HUES6 (cell line): ENCODE data around the gene METTL4.

Experiments
- H3K27ac ChIP-seq: 2 replicates; pipeline ENCODE4 v1.7.0; 2013; ENCODE audit warnings: low read depth, mild to moderate bottlenecking, low read length, inconsistent platforms
- H3K27me3 ChIP-seq: 2 replicates; pipeline ENCODE4 v1.6.1; 2013; ENCODE audit warnings: low read length; ENCODE audit not compliant: control insufficient read depth, insufficient read depth
- H3K36me3 ChIP-seq: 2 replicates; pipeline ENCODE4 v1.6.1; 2013; ENCODE audit warnings: low read length; ENCODE audit not compliant: control insufficient read depth, insufficient read depth
- H3K4me1 ChIP-seq: 2 replicates; pipeline ENCODE4 v1.6.1; 2013; ENCODE audit warnings: low read length; ENCODE audit not compliant: control insufficient read depth, insufficient read depth
- H3K4me3 ChIP-seq: 2 replicates; pipeline ENCODE4 v1.5.1; 2013; ENCODE audit warnings: low read depth, low read length
- H3K9ac ChIP-seq: one replicate; pipeline ENCODE4 v1.6.1; 2013; ENCODE audit warnings: mild to moderate bottlenecking, low read length
- H3K9me3 ChIP-seq: 2 replicates; pipeline ENCODE4 v1.6.1; 2013; ENCODE audit warnings: low read depth, low read length; ENCODE audit not compliant: control insufficient read depth, insufficient read depth

The METTL4 gene

DNA sequence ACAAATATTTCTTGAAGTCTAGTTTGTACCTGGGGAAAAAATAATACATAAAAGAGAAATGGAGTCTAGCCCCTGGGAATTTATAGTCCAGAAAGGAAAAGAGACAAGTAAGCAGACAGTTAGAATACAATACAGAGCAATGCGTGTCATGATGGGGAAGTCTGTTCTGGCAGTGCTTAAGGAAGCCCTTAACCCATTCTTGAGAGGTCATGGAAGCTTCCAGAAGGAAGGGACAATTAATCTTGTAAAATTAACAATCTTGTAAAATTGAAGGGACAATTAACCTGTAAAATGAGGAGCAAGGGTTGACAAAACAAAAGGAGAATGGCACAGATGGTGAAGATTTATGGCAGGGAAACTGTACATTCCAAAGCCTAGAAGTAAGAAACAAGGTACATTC, 66.7 kb downstream of the METTL4 start:
- no peak overlapping the region for H3K4me3 ChIP-seq
- no peaks in the 10 kb centered on the region for H3K9me3 ChIP-seq
- H3K9ac ChIP-seq, result no peak overlapping the region
- no peaks in the 10 kb centered on the region for H3K4me1 ChIP-seq
- no peaks in the 10 kb centered on the region for H3K27me3 ChIP-seq
- no peak overlapping the region for H3K27ac ChIP-seq
- H3K36me3 ChIP-seq, result no peaks in the 10 kb centered on the region

GRCh38 chr18:2502880-2503279, 68.4 kb downstream of the METTL4 start:
- Histone ChIP-seq H3K9me3 (no peaks in the 10 kb centered on the region), H3K4me1 (no peaks in the 10 kb centered on the region), H3K9ac (no peak overlapping the region), H3K27me3 (no peaks in the 10 kb centered on the region), H3K36me3 (no peaks in the 10 kb centered on the region), H3K4me3 (no peak overlapping the region), H3K27ac (no peak overlapping the region)

- Histone ChIP-seq H3K9ac (no peak overlapping the region), H3K4me3 (no peak overlapping the region), H3K27me3 (no peaks in the 10 kb centered on the region), H3K9me3 (no peaks in the 10 kb centered on the region), H3K27ac (no peak overlapping the region), H3K36me3 (no peaks in the 10 kb centered on the region), H3K4me1 (no peaks in the 10 kb centered on the region)
Observed at GRCh38 chr18:2502394-2502793, 68.9 kb downstream of the METTL4 start.

- no peaks in the 10 kb centered on the region for H3K27me3 ChIP-seq
- H3K9me3 ChIP-seq, result no peaks in the 10 kb centered on the region
- H3K4me1 ChIP-seq, result no peaks in the 10 kb centered on the region
- H3K36me3 ChIP-seq, result no peaks in the 10 kb centered on the region
- no peak overlapping the region for H3K9ac ChIP-seq
- H3K4me3 ChIP-seq, result no peak overlapping the region
- no peak overlapping the region for H3K27ac ChIP-seq
Observed at GRCh38 chr18:2497797-2498196, 73.5 kb downstream of the METTL4 start.

- Histone ChIP-seq H3K4me1 (no peaks in the 10 kb centered on the region), H3K9ac (no peak overlapping the region)
Observed at GRCh38 chr18:2495381-2495780, 75.9 kb downstream of the METTL4 start.

GRCh38 chr18:2494921-2495320, 76.4 kb downstream of the METTL4 start:
- Histone ChIP-seq H3K36me3 (no peaks in the 10 kb centered on the region), H3K27ac (no peak overlapping the region), H3K9ac (no peak overlapping the region), H3K27me3 (no peaks in the 10 kb centered on the region), H3K4me1 (no peaks in the 10 kb centered on the region), H3K9me3 (no peaks in the 10 kb centered on the region), H3K4me3 (no peak overlapping the region)

More at GRCh38 chr18:2495381-2495780, 75.9 kb downstream of the METTL4 start:
- no peaks in the 10 kb centered on the region for H3K27me3 ChIP-seq
- H3K27ac ChIP-seq, result no peak overlapping the region
- no peaks in the 10 kb centered on the region for H3K36me3 ChIP-seq
- no peaks in the 10 kb centered on the region for H3K9me3 ChIP-seq
- H3K4me3 ChIP-seq, result no peak overlapping the region
